ENCODE data around the gene ZCCHC10.
"Not testable (repeated sequence)": the region's sequence is repeated elsewhere in the genome, so short reads cannot be mapped to it uniquely, and the experiment has no call there.

Gene ZCCHC10

DNA sequence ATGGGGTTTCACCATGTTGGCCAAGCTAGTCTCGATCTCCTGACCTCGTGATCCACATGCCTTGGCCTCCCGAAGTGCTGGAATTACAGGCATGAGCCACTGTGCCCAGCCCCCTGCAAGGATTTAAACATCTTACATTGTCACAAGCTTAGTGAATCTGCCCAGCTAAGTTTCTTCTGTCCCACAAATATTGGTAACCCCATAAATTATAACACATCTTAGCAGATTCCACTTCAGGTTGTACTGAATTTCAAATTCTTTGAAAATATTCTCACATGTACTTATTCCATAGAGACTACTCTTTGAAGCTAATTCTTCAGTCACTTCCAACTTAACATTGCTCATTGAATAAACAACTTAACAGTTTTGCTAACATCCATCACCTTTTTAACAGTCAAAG lies 49.5 kb downstream of the ZCCHC10 start:
- DNase-seq (ENCODE audit: low spot score): no peak

DNA sequence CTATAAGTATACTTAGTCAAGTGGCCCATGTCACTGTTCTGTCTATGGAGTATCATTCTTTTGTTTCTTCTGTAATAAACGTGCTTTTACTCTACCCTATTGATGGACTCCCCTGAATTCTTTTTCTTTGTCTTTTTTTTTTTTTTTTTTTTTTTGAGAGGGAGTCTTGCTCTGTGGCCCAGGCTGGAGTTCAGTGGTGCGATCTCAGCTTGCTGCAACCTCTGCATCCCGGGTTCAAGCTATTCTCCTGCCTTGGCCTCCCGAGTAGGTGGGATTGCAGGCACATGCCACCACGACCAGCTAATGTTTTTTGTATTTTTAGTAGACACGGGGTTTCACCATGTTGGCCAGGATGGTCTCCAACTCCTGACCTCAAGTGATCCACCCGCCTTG lies 53.9 kb downstream of the ZCCHC10 start:
- not testable (repeated sequence) for DNase-seq (ENCODE audit: low spot score)

DNA sequence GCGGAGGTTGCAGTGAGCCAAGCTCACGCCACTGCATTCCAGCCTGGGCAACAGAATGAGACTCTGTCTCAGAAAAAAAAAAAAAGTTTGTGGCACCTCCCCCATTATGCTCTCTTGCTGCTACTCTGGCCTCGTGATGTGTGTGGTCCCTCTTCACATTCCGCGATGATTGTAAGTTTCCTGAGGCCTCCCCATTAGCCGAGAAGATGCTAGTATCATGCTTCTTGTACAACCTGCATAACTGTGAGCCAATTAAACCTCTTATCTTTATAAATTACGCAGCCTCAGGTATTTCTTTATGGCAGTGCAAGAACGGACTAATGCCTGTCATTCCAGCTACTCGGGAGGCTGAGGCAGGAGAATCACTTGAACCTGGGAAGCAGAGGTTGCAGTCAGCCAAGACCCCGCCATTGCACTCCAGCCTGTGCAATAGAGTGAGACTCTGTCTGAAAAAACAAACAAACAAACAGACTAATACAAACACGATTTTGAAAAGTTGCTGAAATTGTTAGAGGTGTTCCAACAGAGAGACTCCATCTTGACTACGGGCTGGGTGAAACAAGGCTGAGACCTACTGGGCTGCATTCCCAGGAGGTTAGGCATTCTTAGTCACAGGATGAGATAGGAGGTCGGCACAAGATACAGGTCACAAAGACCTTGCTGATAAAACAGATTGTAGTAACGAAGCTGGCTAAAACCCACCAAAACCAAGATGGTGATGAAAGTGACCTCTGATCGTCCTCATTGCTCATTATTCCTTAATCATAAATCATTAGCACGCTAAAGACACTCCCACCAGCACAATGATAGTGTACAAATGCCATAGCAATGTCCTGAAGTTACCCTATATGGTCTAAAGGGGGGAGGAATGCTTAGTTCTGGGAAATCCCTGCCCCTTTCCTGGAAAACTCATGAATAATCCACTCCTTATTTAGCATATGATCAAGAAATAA lies 54.6 kb downstream of the ZCCHC10 start:
- DNase-seq (ENCODE audit: low spot score): no peak

DNA sequence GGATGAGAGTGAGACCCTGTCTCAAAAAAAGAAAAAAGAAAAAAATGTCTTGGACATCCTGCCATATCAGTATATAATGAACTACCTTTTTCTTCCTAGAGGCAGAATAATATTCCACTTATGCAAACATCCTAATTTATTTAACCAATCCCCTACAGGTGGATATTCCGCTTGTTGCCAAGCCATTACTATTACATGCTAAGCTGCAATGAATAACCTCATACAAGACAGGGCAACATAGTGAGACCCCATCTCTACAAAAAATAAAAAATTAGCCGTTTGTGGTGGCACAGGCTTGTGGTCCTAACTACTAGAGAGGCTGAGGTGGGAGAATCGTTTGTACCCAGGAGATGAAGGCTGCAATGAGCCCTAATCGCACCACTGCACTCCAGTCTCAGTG lies 61.2 kb downstream of the ZCCHC10 start:
- DNase-seq (ENCODE audit: low spot score): no peak

DNA sequence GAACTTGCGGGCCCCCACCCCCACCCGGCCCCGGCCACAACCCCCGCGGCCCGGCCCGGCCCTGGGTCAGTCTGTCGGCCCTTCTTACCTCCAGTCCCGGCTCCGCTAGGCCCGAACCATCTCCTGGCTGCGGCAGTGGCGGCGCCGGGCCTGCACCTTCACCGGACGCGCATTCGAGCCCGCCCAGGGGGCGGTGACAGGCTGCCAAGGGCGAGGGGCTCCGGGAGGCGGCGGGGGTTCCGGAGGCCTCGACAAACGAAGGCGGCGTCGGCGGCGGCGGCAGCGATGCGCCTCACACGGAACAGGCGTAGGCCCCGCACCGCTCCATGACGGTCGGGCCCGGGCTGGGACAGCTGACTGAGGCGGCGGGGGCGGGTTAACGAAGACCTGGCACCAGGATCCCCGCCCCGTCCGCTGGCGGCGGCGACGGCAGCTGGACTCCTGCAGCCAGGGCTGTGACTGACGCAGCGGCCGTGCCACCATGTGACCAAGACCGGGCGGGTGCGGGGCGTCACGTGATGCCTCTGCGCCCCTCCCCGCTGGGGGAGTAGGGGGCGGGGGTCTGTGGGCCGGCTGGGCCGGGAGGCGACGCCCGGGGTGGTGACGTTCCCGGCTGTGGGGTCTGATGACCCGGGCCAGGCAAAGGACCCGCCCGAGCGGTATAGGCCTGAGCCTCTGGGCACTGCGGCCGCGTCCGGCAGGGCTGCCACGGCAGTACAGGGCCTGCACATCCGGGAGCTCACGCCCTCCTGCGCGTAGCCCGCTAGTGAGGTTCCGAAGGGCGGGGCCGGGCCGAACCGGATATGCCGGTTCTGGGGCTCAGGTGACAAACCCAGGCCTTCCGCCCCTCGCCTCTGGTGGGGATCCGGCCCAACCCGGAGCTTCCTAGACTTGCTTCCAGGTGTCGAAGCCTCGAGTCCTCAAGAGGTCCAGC lies 62.9 kb downstream of the ZCCHC10 start, which contains the start of gene AFF4:
Gene AFF4 (minus strand): TSS at position 464 of the 934 bp plus-strand sequence. CDS start 26,445 bp downstream, outside the sequence.
- DNase-seq (ENCODE audit: low spot score): peak; percentile 96

DNA sequence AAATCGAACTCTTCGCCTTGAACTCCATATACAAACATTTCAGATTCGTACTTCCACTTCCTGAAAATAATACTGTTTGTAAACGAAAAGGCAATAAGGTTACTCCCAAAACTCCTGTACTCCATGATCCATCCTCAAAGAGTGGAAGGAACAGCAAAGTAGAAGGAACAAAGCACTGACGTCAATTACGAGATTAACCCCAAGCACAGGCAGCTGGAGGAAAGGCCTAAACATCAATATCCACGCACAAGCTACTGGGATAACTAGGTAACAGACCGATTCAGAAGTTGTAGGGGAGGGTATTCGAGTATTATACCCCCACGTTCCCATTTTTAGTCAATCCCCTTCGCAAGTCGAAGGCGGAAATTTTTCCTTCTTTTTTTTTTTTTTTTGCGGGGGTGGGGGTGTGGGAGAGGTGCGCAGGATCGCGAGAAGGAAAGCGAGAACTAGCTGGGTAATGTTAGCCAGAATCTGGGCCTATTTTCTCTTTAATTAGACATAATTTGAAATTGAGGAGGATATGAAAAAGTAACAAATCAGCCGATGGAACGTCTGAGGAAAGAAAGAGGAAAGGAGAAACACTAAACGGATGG lies 63.8 kb downstream of the ZCCHC10 start:
- DNase-seq (ENCODE audit: low spot score): peak; percentile 58

DNA sequence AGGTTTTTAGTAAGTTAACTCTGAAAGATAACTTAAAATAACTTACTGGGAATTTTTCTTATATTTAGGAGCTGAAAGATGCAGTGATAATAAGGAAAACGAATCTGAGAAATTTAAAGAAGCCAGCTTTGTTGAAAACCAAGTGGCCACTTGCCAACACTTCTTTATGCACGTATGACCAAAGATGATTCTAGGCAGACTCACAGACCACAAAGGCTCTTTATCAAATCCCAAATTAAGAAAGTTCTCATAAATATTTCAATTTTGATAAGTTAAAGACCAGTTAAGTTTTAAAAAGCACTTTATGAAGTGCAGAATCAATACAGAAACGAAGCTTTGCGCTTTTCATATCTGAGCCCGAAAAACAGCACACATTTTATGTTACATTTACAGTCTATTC lies 64.5 kb downstream of the ZCCHC10 start:
- no peak for DNase-seq (ENCODE audit: low spot score)

DNA sequence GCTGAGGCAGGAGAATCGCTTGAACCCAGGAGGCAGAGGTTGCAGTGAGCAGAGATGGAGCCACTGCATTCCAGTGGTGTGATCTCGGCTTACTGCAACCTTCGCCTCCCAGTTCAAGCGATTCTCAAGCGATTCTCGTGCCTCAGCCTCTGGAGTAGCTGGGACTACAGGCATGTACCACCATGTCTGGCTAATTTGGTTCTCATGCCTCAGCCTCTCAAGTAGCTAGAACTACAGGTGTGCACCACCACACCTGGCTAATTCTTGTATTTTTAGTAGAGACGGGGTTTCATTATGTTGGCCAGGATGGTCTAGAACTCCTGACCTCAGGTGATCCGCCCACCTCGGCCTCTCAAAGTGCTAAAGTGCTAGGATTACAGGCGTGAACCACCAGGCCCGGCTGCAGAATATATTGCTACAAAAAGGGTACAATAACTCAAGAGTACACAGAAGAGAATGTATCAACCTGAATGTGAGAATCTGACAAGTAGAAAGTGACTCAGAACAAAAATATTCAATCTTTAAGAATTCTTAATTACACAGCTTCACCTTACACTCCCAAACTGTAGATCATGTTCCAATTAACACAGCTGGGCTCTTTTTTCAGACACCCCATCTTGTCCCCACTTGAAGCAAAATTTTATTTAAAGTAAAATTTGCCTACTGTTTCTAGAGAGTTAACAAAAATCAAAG lies 65.1 kb downstream of the ZCCHC10 start:
- DNase-seq (ENCODE audit: low spot score): not testable (repeated sequence)

DNA sequence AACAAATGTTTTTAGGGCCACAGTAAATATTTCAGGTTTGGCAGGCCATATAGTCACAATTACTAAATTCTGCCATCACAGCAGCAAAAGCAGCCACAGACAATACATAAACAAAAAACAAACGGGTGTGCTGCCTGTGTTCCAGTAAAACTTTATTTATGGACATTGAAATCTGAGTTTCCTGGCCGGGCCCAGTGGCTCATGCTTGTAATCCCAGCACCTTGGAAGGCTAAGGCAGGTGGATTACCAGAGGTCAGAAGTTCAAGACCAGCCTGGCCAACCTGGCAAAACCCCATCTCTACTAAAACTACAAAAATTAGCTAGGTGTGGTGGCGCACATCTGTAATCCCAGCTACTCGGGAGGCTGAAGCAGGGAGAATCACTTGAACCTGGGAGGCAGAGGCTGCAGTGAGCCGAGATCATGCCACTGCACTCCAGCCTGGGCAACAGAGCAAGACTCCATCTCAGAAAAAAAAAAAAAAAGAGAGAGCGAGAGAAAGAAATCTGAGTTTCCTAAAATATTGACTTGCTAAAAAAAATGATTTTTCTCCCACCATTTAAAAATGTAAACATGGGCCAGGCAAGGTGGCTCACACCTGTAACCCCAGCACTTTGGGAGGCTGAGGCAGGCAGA lies 70.1 kb downstream of the ZCCHC10 start:
- DNase-seq (ENCODE audit: low spot score): not testable (repeated sequence)

DNA sequence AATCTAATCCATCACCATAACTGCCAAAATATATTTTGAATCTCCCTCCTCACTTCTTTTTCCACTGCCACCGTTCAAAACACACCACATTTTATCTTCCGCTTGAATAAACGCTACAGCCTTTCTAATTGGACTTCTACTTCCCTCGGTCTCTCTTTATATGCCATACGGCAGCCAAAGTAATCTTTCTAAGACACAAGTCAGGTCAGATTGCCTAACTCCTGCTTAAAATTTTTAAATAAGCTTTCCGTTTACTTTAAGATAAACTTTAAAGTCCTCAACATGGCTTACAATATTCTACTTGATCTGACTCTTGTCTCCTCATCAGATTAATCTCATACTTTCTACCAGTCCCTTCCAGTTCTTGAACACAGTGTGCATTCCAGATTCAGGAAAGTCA lies 72.6 kb downstream of the ZCCHC10 start:
- no peak for DNase-seq (ENCODE audit: low spot score)

DNA sequence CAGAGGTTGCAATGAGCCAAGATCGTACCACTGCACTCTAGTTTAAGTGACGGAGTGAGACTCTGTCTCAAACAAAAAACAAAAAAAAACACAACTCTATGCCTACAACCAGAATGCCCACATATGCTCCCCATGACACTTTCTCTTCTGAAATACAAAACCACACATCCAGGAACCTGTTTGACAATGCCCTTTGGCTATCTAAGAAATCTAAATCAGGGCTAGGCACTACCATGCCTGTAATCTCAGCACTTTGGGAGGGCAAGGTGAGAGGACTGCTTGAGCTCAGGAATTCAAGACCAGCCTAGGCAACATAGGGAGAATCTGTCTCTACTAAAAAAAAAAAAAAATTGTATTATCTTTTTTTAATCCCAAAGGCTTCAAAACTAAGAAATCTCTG lies 73.5 kb downstream of the ZCCHC10 start:
- DNase-seq (ENCODE audit: low spot score): no peak

DNA sequence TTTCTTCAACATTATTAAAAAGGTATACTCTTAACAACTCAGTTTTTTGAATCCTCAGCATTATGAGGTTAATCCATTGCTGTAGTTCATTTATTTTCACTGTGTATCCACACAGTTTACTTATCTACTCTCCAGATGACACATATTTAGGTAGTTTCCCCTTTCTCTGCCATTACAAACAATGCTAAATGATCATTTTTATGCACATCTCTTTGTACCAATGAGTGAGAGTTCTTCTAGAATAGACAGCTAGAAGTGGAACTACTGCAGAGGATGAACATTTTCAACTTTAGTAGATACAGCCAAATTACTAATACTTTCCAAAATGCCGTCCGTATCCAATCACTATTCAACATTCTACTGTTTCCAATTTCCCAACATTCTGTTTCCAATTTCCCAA lies 74.5 kb downstream of the ZCCHC10 start:
- no peak for DNase-seq (ENCODE audit: low spot score)

DNA sequence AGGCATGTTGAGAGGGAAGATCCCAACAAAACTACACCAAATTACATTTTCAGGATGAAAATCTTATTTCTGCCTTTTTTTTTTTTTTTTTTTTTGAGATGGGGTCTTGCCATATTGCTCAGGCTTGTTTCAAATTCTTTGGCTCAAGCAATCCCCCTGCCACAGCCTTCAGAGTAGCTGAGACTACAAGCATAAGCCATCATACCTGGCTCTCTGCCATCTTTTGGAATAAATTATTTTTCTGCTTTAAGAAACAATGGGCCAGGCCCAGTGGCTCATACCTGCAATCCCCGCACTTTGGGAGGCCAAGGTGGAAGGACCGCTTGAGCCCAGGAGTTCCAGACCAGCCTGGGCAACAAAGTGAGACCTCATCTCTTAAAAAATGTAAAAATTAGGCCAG lies 77.2 kb downstream of the ZCCHC10 start:
- DNase-seq (ENCODE audit: low spot score): no peak

DNA sequence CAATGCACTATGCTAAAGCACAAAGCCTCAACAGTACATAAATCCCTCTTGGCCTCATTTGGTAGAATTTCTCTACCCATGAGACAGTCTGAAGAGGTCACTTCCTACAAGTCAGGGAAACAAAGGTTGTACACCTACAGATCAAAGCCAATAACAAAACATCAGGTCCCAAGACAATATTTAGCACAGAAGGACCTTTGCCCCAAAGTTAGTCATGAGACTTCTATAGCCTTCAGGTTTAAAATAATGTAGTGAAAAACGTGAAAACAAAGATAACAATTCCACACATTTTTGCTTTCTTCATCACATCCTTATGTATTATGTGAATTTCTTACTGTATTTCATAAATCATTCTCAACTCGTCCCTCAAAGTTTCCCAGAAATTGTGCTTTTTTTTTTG lies 78.7 kb downstream of the ZCCHC10 start:
- DNase-seq (ENCODE audit: low spot score): no peak

All from LoVo (cell line).